B cell (primary cell): Measurements from ENCODE around the gene GFPT2. TPM values are rescaled to one million over a fixed set of nuclear protein-coding genes. Genes with fewer than 3 reads are reported as not detected.

Experiments used
- ATAC-seq: fragments of 200-7000 bp; cut with Tn5 transposase; one replicate; pipeline ENCODE4 v1.10.0; 2021; ENCODE audit warnings: low read depth, mild to moderate bottlenecking, moderate number of reproducible peaks, moderate library complexity
- CTCF ChIA-PET: fragments of 350-600 bp; sonication (Branson Sonifier 250); formaldehyde crosslinking; loops from one replicate; lab custom pipeline; 2021; ENCODE audit warnings: antibody characterized with exemption, inconsistent platforms; lab: Charles Lee
- POLR2A ChIA-PET: fragments of 350-600 bp; sonication (Branson Sonifier 250); formaldehyde crosslinking; loops from one replicate; lab custom pipeline; 2021; ENCODE audit warnings: antibody characterized with exemption; lab: Charles Lee
- DNase-seq: peaks from one replicate; pipeline ENCODE4 v3.0.0; 2013
- H2AFZ ChIP-seq: 2 replicates; pipeline ENCODE4 v1.6.1; 2012; ENCODE audit warnings: mild to moderate bottlenecking, low read depth, low read length; ENCODE audit not compliant: insufficient read depth, poor library complexity, severe bottlenecking
- H3K27ac ChIP-seq, 2 donors: 1 replicate in 1 of 2; 2 replicates in 1 of 2; pipeline ENCODE4 v1.5.1; 2012 to 2013; ENCODE audit warnings: low read length in 2 of 2, mild to moderate bottlenecking in 2 of 2, moderate library complexity in 1 of 2
- H3K27me3 ChIP-seq, 4 experiments: fragments of 200-600 bp in 1 of 4; sonication (generic) in 1 of 4; replicated peaks in 1 of 4; 1 replicate in 2 of 4; 2 replicates in 2 of 4; pipeline versions ENCODE4 v1.6.1 to v1.7.0; 2013 to 2016; ENCODE audit warnings: low read length in 3 of 4, mild to moderate bottlenecking in 2 of 4, mixed read lengths in 1 of 4, moderate library complexity in 1 of 4; ENCODE audit not compliant: insufficient read depth in 4 of 4, control insufficient read depth in 3 of 4; ENCODE audit errors: control extremely low read depth in 1 of 4
- H3K36me3 ChIP-seq, 2 experiments: replicated peaks in 1 of 2; 1 replicate in 1 of 2; 2 replicates in 1 of 2; pipeline versions ENCODE4 v1.6.1 to v1.7.1; 2013; ENCODE audit warnings: low read length in 1 of 2; ENCODE audit not compliant: insufficient read depth in 2 of 2, control insufficient read depth in 1 of 2; ENCODE audit errors: control extremely low read depth in 1 of 2, extremely low read depth in 1 of 2
- H3K4me1 ChIP-seq, 2 donors: fragments of 200-600 bp in 1 of 2; sonication (generic) in 1 of 2; 1 replicate in 1 of 2; 2 replicates in 1 of 2; pipeline versions ENCODE4 v1.5.1 to v1.6.1; 2013 to 2017; ENCODE audit warnings: low read length in 2 of 2; ENCODE audit not compliant: control insufficient read depth in 2 of 2, insufficient read depth in 2 of 2
- H3K4me2 ChIP-seq: replicated peaks from 2 replicates; pipeline ENCODE3; 2012; ENCODE audit warnings: mild to moderate bottlenecking, low read depth, low read length; ENCODE audit not compliant: poor library complexity, severe bottlenecking
- H3K4me3 ChIP-seq, 5 experiments: fragments of 200-600 bp in 1 of 5; sonication (generic) in 1 of 5; 1 replicate in 3 of 5; 2 replicates in 2 of 5; pipeline versions ENCODE4 v1.5.1 to v1.7.0; 2011 to 2016; ENCODE audit warnings: low read length in 4 of 5, mild to moderate bottlenecking in 4 of 5, low read depth in 2 of 5, control low read depth in 1 of 5, moderate library complexity in 1 of 5; ENCODE audit not compliant: insufficient read depth in 1 of 5; ENCODE audit errors: control extremely low read depth in 1 of 5, extremely low read depth in 1 of 5
- H3K79me2 ChIP-seq: fragments of 200-600 bp; sonication (generic); one replicate; pipeline ENCODE4 v1.6.0; 2016; ENCODE audit warnings: low read length; ENCODE audit not compliant: control insufficient read depth, insufficient read depth
- H3K9ac ChIP-seq: fragments of 200-600 bp; sonication (generic); 2 replicates; pipeline ENCODE4 v1.6.1; 2017; ENCODE audit warnings: mild to moderate bottlenecking, low read length, moderate library complexity
- H3K9me3 ChIP-seq, 3 donors: one replicate each; pipeline versions ENCODE4 v1.6.1 to v1.7.1; 2013; ENCODE audit warnings: low read length in 2 of 3; ENCODE audit not compliant: control insufficient read depth in 2 of 3, insufficient read depth in 1 of 3; ENCODE audit errors: control extremely low read depth in 1 of 3
- H4K20me1 ChIP-seq: 2 replicates; pipeline ENCODE4 v1.6.0; 2012; ENCODE audit warnings: mild to moderate bottlenecking, low read length; ENCODE audit not compliant: insufficient read depth, control insufficient read depth, poor library complexity, severe bottlenecking
- H3K27ac Mint-ChIP-seq: one replicate; pipeline ENCODE4 v1.8.0; 2021; ENCODE audit warnings: mixed read lengths
- H3K27me3 Mint-ChIP-seq: one replicate; pipeline ENCODE4 v1.8.0; 2021; ENCODE audit warnings: mixed read lengths
- H3K4me1 Mint-ChIP-seq: one replicate; pipeline ENCODE4 v1.8.0; 2021; ENCODE audit warnings: mixed read lengths
- H3K4me3 Mint-ChIP-seq: one replicate; pipeline ENCODE4 v1.8.0; 2021; ENCODE audit warnings: mixed read lengths
- H3K9me3 Mint-ChIP-seq: one replicate; pipeline ENCODE4 v1.8.0; 2022; ENCODE audit warnings: mixed read lengths; ENCODE audit not compliant: insufficient read depth
- EZH2 ChIP-seq: IDR thresholded peaks from 2 replicates; pipeline ENCODE4 v1.6.1; 2012; ENCODE audit warnings: borderline replicate concordance, low read depth, mild to moderate bottlenecking, moderate library complexity, low read length; ENCODE audit not compliant: insufficient read depth, poor library complexity, severe bottlenecking
- WGBS: methylation state at CpG from one replicate; pipeline ENCODE4 v1.1.5; 2013; ENCODE audit warnings: missing lambda C conversion rate; ENCODE audit not compliant: insufficient coverage; 5-methylcytosine and 5-hydroxymethylcytosine counted together
- intact Hi-C: fragments of 100-400 bp; cut with micrococcal nuclease; formaldehyde crosslinking; loops from one replicate; pipeline ENCODE4 v1.10.0; 2022
- polyA plus RNA-seq: library from polyadenylated mRNA; depleted of rRNA; stranded (reverse); fragments of >200 nt; gene quantifications from 2 replicates; pipeline ENCODE4 v1.2.3, GENCODE V29; 2012
- total RNA-seq, 2 donors: library from RNA; stranded (reverse); fragments of 120-200 nt in 1 of 2; gene quantifications; 1 replicate in 1 of 2; 2 replicates in 1 of 2; pipeline versions ENCODE4 v1.2.3 to v1.2.4, GENCODE V29; 2013 to 2022
- TF ChIP-seq, protein P1 (sequence below): fragments of 200-600 bp; IDR thresholded peaks from one replicate; pipeline ENCODE4 v1.8.0; 2022; ENCODE audit warnings: antibody characterized with exemption, mild to moderate bottlenecking

The GFPT2 gene
- total and polyA plus RNA-seq, 2 donors (not counting 1 experiment from before 2014, with no cell fraction given): 0.03 to 2.8 TPM

DNA sequence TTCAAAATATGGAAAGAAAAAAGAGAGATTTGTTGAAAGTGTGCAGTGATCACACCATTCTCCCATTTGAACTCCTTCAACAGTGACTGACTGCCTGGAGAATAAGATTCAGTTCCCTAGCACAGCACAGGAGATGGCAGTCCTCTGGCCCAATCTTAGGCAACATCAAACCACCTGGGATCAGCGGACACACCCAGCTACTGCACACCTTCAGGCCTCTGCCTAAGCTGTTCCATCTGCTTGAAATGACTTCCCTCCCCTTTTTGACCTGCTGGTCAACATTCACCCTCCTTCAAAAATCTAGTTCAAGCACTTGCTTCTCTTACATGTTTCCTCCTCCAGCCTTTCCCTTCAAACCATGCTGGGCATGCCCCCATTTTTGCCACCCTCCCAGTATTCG, 65.7 kb downstream of the GFPT2 start:
- H3K4me3 ChIP-seq: no peak overlapping the region
- ATAC-seq (no peak), DNase-seq (no peak)
- POLR2A ChIA-PET: no interaction called here
- no peak overlapping the region for H3K4me2 ChIP-seq
- H3K79me2 ChIP-seq: peaks cover 61% of the 10 kb centered on the region
- no peak for TF ChIP-seq EZH2
- TF ChIP-seq, protein P1, sequence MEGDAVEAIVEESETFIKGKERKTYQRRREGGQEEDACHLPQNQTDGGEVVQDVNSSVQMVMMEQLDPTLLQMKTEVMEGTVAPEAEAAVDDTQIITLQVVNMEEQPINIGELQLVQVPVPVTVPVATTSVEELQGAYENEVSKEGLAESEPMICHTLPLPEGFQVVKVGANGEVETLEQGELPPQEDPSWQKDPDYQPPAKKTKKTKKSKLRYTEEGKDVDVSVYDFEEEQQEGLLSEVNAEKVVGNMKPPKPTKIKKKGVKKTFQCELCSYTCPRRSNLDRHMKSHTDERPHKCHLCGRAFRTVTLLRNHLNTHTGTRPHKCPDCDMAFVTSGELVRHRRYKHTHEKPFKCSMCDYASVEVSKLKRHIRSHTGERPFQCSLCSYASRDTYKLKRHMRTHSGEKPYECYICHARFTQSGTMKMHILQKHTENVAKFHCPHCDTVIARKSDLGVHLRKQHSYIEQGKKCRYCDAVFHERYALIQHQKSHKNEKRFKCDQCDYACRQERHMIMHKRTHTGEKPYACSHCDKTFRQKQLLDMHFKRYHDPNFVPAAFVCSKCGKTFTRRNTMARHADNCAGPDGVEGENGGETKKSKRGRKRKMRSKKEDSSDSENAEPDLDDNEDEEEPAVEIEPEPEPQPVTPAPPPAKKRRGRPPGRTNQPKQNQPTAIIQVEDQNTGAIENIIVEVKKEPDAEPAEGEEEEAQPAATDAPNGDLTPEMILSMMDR: no peak
- intact Hi-C loops: no loop called here
- CTCF ChIA-PET: no interaction called here
- H3K9me3 ChIP-seq: no peaks in the 10 kb centered on the region
- H3K27me3 ChIP-seq: no peaks in the 10 kb centered on the region
- no peak overlapping the region for H3K27ac Mint-ChIP-seq
- H2AFZ ChIP-seq: no peak overlapping the region
- H3K27ac ChIP-seq: no peak overlapping the region
- peaks cover 11 to 12% of the 10 kb centered on the region in 2 donors for H3K4me1 ChIP-seq
- H3K4me1 Mint-ChIP-seq: peaks cover 18% of the 10 kb centered on the region
- H3K27me3 Mint-ChIP-seq: no peaks in the 10 kb centered on the region
- H3K4me3 Mint-ChIP-seq: no peak overlapping the region
- H3K9me3 Mint-ChIP-seq: no peaks in the 10 kb centered on the region
- no peak overlapping the region for H3K9ac ChIP-seq
- H4K20me1 ChIP-seq: peaks cover 35% of the 10 kb centered on the region
- WGBS: 94% methylated on average over 1 of the region's 2 CpGs
- peaks cover 0 to 21% of the 10 kb centered on the region in 2 experiments for H3K36me3 ChIP-seq

DNA sequence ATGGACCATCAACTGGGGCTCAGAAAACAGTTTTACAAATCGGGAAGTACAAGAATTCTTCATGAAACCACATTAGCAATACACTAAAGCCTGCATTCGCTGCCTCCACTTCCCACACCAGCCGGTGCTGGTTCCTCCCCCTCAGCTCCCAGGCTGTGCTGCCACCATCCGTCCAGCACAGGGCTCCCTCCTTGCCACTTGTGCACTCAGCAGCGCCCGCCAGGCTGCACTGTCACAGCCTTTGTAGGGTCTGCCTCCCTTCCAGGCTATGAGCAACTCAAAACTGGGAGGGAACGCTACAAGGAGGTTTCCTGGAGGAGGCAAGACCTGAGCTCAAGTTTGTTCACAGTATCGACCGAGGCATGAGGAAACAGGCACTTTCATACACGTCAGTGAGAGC, 69.0 kb downstream of the GFPT2 start:
- H3K27me3 ChIP-seq: no peaks in the 10 kb centered on the region
- TF ChIP-seq EZH2: no peak
- TF ChIP-seq, protein P1: no peak

More for the DNA sequence above, 69.0 kb downstream of the GFPT2 start:
- no peaks in the 10 kb centered on the region for H3K9me3 Mint-ChIP-seq
- no peak overlapping the region for H3K4me3 Mint-ChIP-seq
- Histone ChIP-seq H3K9me3 (no peaks in the 10 kb centered on the region), H3K27ac (no peak overlapping the region), H2AFZ (no peak overlapping the region), H3K4me1 (no peaks in the 10 kb centered on the region), H3K4me3 (no peak overlapping the region), H3K4me2 (no peak overlapping the region), H4K20me1 (peaks cover 32% of the 10 kb centered on the region), H3K79me2 (peaks cover 46% of the 10 kb centered on the region), H3K9ac (no peak overlapping the region), H3K36me3 (peaks cover 0 to 50% of the 10 kb centered on the region in 2 experiments)
- ChIA-PET POLR2A (no interaction called here), CTCF (interaction anchor here (1.1 kb wide), 1 partner anchor 44 kb away, joined by 3 read pairs; no protein-coding TSS in a partner anchor)
- WGBS: 95% methylated on average over 7 of the region's 10 CpGs
- intact Hi-C loops: no loop called here
- no peaks in the 10 kb centered on the region for H3K27me3 Mint-ChIP-seq
- DNase-seq (no peak), ATAC-seq (no peak)
- H3K4me1 Mint-ChIP-seq: peaks cover 6% of the 10 kb centered on the region
- H3K27ac Mint-ChIP-seq: no peak overlapping the region
